ENCODE measurements around the gene GTF2H3.

GTF2H3 gene

GRCh38 chr12:123645878-123646277, 12.2 kb downstream of the GTF2H3 start:
- DNase-seq: no peak

GRCh38 chr12:123648401-123648800, 14.8 kb downstream of the GTF2H3 start:
- no peak for DNase-seq

- DNase-seq: no peak
Measured at GRCh38 chr12:123654129-123654701, 20.6 kb downstream of the GTF2H3 start.

GRCh38 chr12:123655420-123655819, 21.8 kb downstream of the GTF2H3 start:
- DNase-seq: no peak

GRCh38 chr12:123656392-123656791, 22.8 kb downstream of the GTF2H3 start:
- DNase-seq: no peak

GRCh38 chr12:123657211-123657610, 23.6 kb downstream of the GTF2H3 start:
- no peak for DNase-seq

- no peak for DNase-seq
Measured at GRCh38 chr12:123659996-123660727, 26.5 kb downstream of the GTF2H3 start.

- DNase-seq: no peak
Measured at GRCh38 chr12:123667771-123668170, 34.1 kb downstream of the GTF2H3 start.

- DNase-seq: peak; percentile 91
Measured at GRCh38 chr12:123670882-123671728, 37.5 kb downstream of the GTF2H3 start, which contains the start of gene TCTN2. Gene TCTN2, plus strand, starts transcription at chr12:123671113. Its CDS starts 128 bp downstream, at chr12:123671241.

GRCh38 chr12:123671876-123672275, 38.2 kb downstream of the GTF2H3 start:
- DNase-seq: no peak

GRCh38 chr12:123675436-123675835, 41.8 kb downstream of the GTF2H3 start:
- DNase-seq: no peak

GRCh38 chr12:123676616-123677320, 43.1 kb downstream of the GTF2H3 start:
- DNase-seq: no peak

GRCh38 chr12:123678981-123679380, 45.4 kb downstream of the GTF2H3 start:
- DNase-seq: no peak

- DNase-seq: no peak
Measured at GRCh38 chr12:123681605-123682004, 48.0 kb downstream of the GTF2H3 start.

- no peak for DNase-seq
Measured at GRCh38 chr12:123683964-123684363, 50.3 kb downstream of the GTF2H3 start.

- no peak for DNase-seq
Measured at GRCh38 chr12:123686636-123687190, 53.1 kb downstream of the GTF2H3 start.

- DNase-seq: no peak
Measured at GRCh38 chr12:123690191-123690840, 56.7 kb downstream of the GTF2H3 start.

GRCh38 chr12:123696207-123696606, 62.6 kb downstream of the GTF2H3 start:
- no peak for DNase-seq

GRCh38 chr12:123696646-123697045, 63.0 kb downstream of the GTF2H3 start:
- no peak for DNase-seq

- no peak for DNase-seq
Measured at GRCh38 chr12:123705935-123706334, 72.3 kb downstream of the GTF2H3 start.

GRCh38 chr12:123707466-123707865, 73.8 kb downstream of the GTF2H3 start:
- DNase-seq: no peak
